SK-N-SH (cell line): ENCODE measurements around the gene MRGPRD. TPM values are rescaled to one million over a fixed set of nuclear protein-coding genes. Genes with fewer than 3 reads are reported as not detected.

Experiments used
- CTCF ChIA-PET: fragments of 300-600, 350-600 bp; formaldehyde crosslinking; extraction: SDS; loops from one replicate; lab custom pipeline; 2021; lab: Yijun Ruan, JAX
- POLR2A ChIA-PET: fragments of 350-600 bp; sonication (Branson Sonifier 250); formaldehyde crosslinking; extraction: SDS; loops from one replicate; lab custom pipeline; 2020; ENCODE audit warnings: antibody characterized with exemption, inconsistent platforms; lab: Yijun Ruan, JAX
- DNase-seq: peaks from one replicate; pipeline ENCODE4 v3.0.0; 2012
- H2AFZ ChIP-seq: fragments of 200-600 bp; sonication (generic); 2 replicates; pipeline ENCODE4 v1.8.1; 2016; ENCODE audit warnings: antibody characterized with exemption, mild to moderate bottlenecking, low read depth
- H3F3A ChIP-seq: fragments of 200-600 bp; sonication (generic); replicated peaks from 2 replicates; pipeline ENCODE3; 2016; ENCODE audit warnings: antibody characterized with exemption, mild to moderate bottlenecking; ENCODE audit not compliant: insufficient read depth
- H3K27ac ChIP-seq, 2 experiments: fragments of 200-500 bp in 1 of 2; fragments of 200-600 bp in 1 of 2; sonication (Bioruptor generic) in 1 of 2; sonication (generic), shearing (Covaris generic) in 1 of 2; 2 replicates each; pipeline versions ENCODE4 v1.5.1 to v1.6.1; 2014 to 2016; ENCODE audit warnings: low read depth in 2 of 2, inconsistent platforms in 1 of 2, low read length in 1 of 2, mild to moderate bottlenecking in 1 of 2, mixed read lengths in 1 of 2
- H3K27me3 ChIP-seq: fragments of 200-600 bp; sonication (generic), shearing (Covaris generic); 2 replicates; pipeline ENCODE4 v1.6.1; 2016; ENCODE audit warnings: mixed run types; ENCODE audit not compliant: insufficient read depth
- H3K36me3 ChIP-seq, 2 experiments: fragments of 200-500 bp in 1 of 2; fragments of 200-600 bp in 1 of 2; sonication (Bioruptor generic) in 1 of 2; sonication (generic) in 1 of 2; replicated peaks in 1 of 2; 2 replicates each; pipeline versions ENCODE3 to v1.5.1; 2014 to 2016; ENCODE audit warnings: low read length in 1 of 2, mild to moderate bottlenecking in 1 of 2; ENCODE audit not compliant: insufficient read depth in 2 of 2, control insufficient read depth in 1 of 2
- H3K4me1 ChIP-seq, 2 experiments: fragments of 200-500 bp in 1 of 2; fragments of 200-600 bp in 1 of 2; sonication (Bioruptor generic) in 1 of 2; sonication (generic), shearing (Covaris generic) in 1 of 2; 2 replicates each; pipeline versions ENCODE4 v1.5.1 to v1.6.1; 2014 to 2016; ENCODE audit warnings: low read depth in 1 of 2, low read length in 1 of 2, mixed run types in 1 of 2; ENCODE audit not compliant: insufficient read depth in 2 of 2, control insufficient read depth in 1 of 2
- H3K4me2 ChIP-seq: fragments of 200-600 bp; sonication (generic), shearing (Covaris generic); 2 replicates; pipeline ENCODE4 v1.6.1; 2017; ENCODE audit warnings: mixed run types
- H3K4me3 ChIP-seq, 2 experiments: fragments of 200-500 bp in 1 of 2; fragments of 200-600 bp in 1 of 2; sonication (Bioruptor generic) in 1 of 2; sonication (generic), shearing (Covaris generic) in 1 of 2; 2 replicates each; pipeline versions ENCODE4 v1.5.1 to v1.8.1; 2014 to 2016; ENCODE audit warnings: low read depth in 2 of 2, inconsistent platforms in 1 of 2, low read length in 1 of 2, mild to moderate bottlenecking in 1 of 2, mixed read lengths in 1 of 2, moderate library complexity in 1 of 2
- H3K79me2 ChIP-seq: fragments of 200-600 bp; sonication (generic); 2 replicates; pipeline ENCODE4 v1.8.1; 2017; ENCODE audit warnings: mild to moderate bottlenecking; ENCODE audit not compliant: insufficient read depth
- H3K9ac ChIP-seq: fragments of 200-600 bp; sonication (generic); 2 replicates; pipeline ENCODE4 v1.6.1; 2017; ENCODE audit warnings: mixed run types
- H3K9me2 ChIP-seq: fragments of 200-600 bp; sonication (generic); 2 replicates; pipeline ENCODE4 v1.6.1; 2017; ENCODE audit warnings: mixed run types
- H3K9me3 ChIP-seq: fragments of 200-600 bp; sonication (generic); 2 replicates; pipeline ENCODE4 v1.6.1; 2017; ENCODE audit warnings: mixed run types, mild to moderate bottlenecking, moderate library complexity
- H4K20me1 ChIP-seq: fragments of 200-600 bp; sonication (generic); 2 replicates; pipeline ENCODE4 v1.6.1; 2017; ENCODE audit warnings: mild to moderate bottlenecking, mixed run types; ENCODE audit not compliant: insufficient read depth
- CHD2 ChIP-seq: fragments of 150-350 bp; IDR thresholded peaks from 2 replicates; pipeline ENCODE4 v1.6.1; 2018; ENCODE audit warnings: low read length; ENCODE audit not compliant: partially characterized antibody
- EZH2phosphoT487 ChIP-seq: fragments of 200-600 bp; sonication (generic); IDR thresholded peaks from 2 replicates; pipeline ENCODE4 v1.6.1; 2017; ENCODE audit warnings: low read depth, mixed run types, mild to moderate bottlenecking, antibody characterized with exemption, moderate library complexity, borderline replicate concordance
- FOSL2 ChIP-seq: IDR thresholded peaks from 2 replicates; pipeline ENCODE4 v1.4.0; 2012; ENCODE audit warnings: low read depth, mild to moderate bottlenecking, moderate library complexity, borderline replicate concordance
- GATA2 ChIP-seq: sonication (generic); formaldehyde crosslinking; IDR thresholded peaks from 2 replicates; pipeline ENCODE4 v1.5.0; 2020; ENCODE audit warnings: mild to moderate bottlenecking, missing genetic modification reagents
- IRF3 ChIP-seq: fragments of 150-350 bp; IDR thresholded peaks from 2 replicates; pipeline ENCODE4 v1.6.1; 2016; ENCODE audit warnings: mild to moderate bottlenecking, low read depth, low read length
- NFIC ChIP-seq: IDR thresholded peaks from 2 replicates; pipeline ENCODE4 v1.4.0; 2012; ENCODE audit warnings: borderline replicate concordance
- NRF1 ChIP-seq: IDR thresholded peaks from 2 replicates; pipeline ENCODE4 v1.6.1; 2012; ENCODE audit warnings: low read depth, mild to moderate bottlenecking, low read length
- TAF1 ChIP-seq: IDR thresholded peaks from 2 replicates; pipeline ENCODE4 v1.6.1; 2012; ENCODE audit warnings: low read depth, mild to moderate bottlenecking, low read length, moderate library complexity, borderline replicate concordance
- YY1 ChIP-seq: IDR thresholded peaks from 2 replicates; pipeline ENCODE4 v1.4.0; 2012; ENCODE audit warnings: low read depth, mild to moderate bottlenecking
- ZBTB33 ChIP-seq: IDR thresholded peaks from 2 replicates; pipeline ENCODE4 v1.4.0; 2012; ENCODE audit warnings: low read depth, borderline replicate concordance
- WGBS: methylation state at CpG from one replicate; pipeline ENCODE4 v1.1.6; 2017; ENCODE audit warnings: low lambda C conversion rate; 5-methylcytosine and 5-hydroxymethylcytosine counted together
- polyA plus RNA-seq, 3 experiments: library from polyadenylated mRNA; depleted of rRNA; stranded (reverse); fragments of >200 nt; gene quantifications; 2 replicates each; pipeline ENCODE4 v1.2.3, GENCODE V29; 2012

Gene MRGPRD
- polyA plus RNA-seq, 1 of the 3 experiments (the other 2 are of a cell fraction) = not detected

GRCh38 chr11:68934321-68934645 lies 46.5 kb downstream of the MRGPRD start:
- H3K9me3 ChIP-seq = no peaks in the 10 kb centered on the region
- no peaks in the 10 kb centered on the region for H3K79me2 ChIP-seq
- no peak for TF ChIP-seq FOSL2
- TF ChIP-seq NFIC = no peak
- no peak overlapping the region for H3K27ac ChIP-seq
- peaks cover 0 to 68% of the 10 kb centered on the region in 2 experiments for H3K36me3 ChIP-seq
- CTCF ChIA-PET = interaction anchor here (1.1 kb wide), 1 partner anchor 110 kb away, joined by 3 read pairs; no protein-coding TSS in a partner anchor
- no peaks in the 10 kb centered on the region for H3K27me3 ChIP-seq
- 98% methylated on average over 7 of the region's 12 CpGs for WGBS
- no peak overlapping the region for H2AFZ ChIP-seq
- H4K20me1 ChIP-seq = no peaks in the 10 kb centered on the region
- POLR2A ChIA-PET = no interaction called here
- H3K4me2 ChIP-seq = no peak overlapping the region
- no peaks in the 10 kb centered on the region for H3K4me1 ChIP-seq
- no peak overlapping the region for H3K4me3 ChIP-seq
- H3F3A ChIP-seq = no peaks in the 10 kb centered on the region
- H3K9me2 ChIP-seq = no peaks in the 10 kb centered on the region
- H3K9ac ChIP-seq = no peak overlapping the region
- DNase-seq = no peak

- Histone ChIP-seq H3K27me3 (no peaks in the 10 kb centered on the region), H3K36me3 (peaks cover 0 to 69% of the 10 kb centered on the region in 2 experiments), H4K20me1 (no peaks in the 10 kb centered on the region), H3K9me3 (no peaks in the 10 kb centered on the region), H2AFZ (no peak overlapping the region), H3K4me3 (no peak overlapping the region), H3K79me2 (no peaks in the 10 kb centered on the region), H3K9ac (no peak overlapping the region), H3K4me2 (no peak overlapping the region), H3F3A (no peaks in the 10 kb centered on the region), H3K27ac (no peak overlapping the region), H3K9me2 (no peaks in the 10 kb centered on the region), H3K4me1 (no peaks in the 10 kb centered on the region)
- POLR2A ChIA-PET = no interaction called here
- CTCF ChIA-PET = interaction anchor here (1.1 kb wide), 1 partner anchor 111 kb away, joined by 3 read pairs; no protein-coding TSS in a partner anchor
- TF ChIP-seq TAF1 (no peak), EZH2phosphoT487 (no peak), ZBTB33 (no peak), NRF1 (no peak), GATA2 (CRISPR knock-in tag) (no peak), CHD2 (no peak), IRF3 (no peak), YY1 (no peak)
- WGBS = 91% methylated on average over 9 of the region's 17 CpGs
- DNase-seq = no peak
Measured at GRCh38 chr11:68933605-68934320, 47.0 kb downstream of the MRGPRD start.
